Kidney epithelial cell (primary cell): ENCODE measurements around the gene TFAP2A. TPM values are rescaled to one million over a fixed set of nuclear protein-coding genes. Genes with fewer than 3 reads are reported as not detected.
A peak's percentile ranks its signal among the peaks of the same experiment; 100 is the strongest.

Source experiments
- DNase-seq: peaks from one replicate; pipeline ENCODE4 v3.0.0-alpha.2; 2010; ENCODE audit warnings: low read depth
- H3K27me3 ChIP-seq: 2 replicates; pipeline ENCODE4 v1.6.0; 2011; ENCODE audit warnings: low read length; ENCODE audit not compliant: control insufficient read depth, insufficient read depth
- H3K36me3 ChIP-seq: 2 replicates; pipeline ENCODE4 v1.5.1; 2011; ENCODE audit warnings: low read length; ENCODE audit not compliant: control insufficient read depth, insufficient read depth
- H3K4me3 ChIP-seq: 2 replicates; pipeline ENCODE4 v1.5.1; 2011; ENCODE audit warnings: low read depth, mild to moderate bottlenecking, control low read depth, low read length
- total RNA-seq: library from RNA; depleted of rRNA; stranded (reverse); fragments of >200 nt; gene quantifications from 2 replicates; pipeline ENCODE4 v1.2.3, GENCODE V29; 2015
- TF ChIP-seq, protein P1 (sequence below): IDR thresholded peaks from 2 replicates; pipeline ENCODE4 v1.5.1; 2011; ENCODE audit warnings: mild to moderate bottlenecking, moderate library complexity, low read length, control low read depth, inconsistent platforms; ENCODE audit not compliant: insufficient read depth, poor library complexity, severe bottlenecking

Gene TFAP2A
- total RNA-seq, 1 donor from 2014 or later: 11.2 TPM

DNA sequence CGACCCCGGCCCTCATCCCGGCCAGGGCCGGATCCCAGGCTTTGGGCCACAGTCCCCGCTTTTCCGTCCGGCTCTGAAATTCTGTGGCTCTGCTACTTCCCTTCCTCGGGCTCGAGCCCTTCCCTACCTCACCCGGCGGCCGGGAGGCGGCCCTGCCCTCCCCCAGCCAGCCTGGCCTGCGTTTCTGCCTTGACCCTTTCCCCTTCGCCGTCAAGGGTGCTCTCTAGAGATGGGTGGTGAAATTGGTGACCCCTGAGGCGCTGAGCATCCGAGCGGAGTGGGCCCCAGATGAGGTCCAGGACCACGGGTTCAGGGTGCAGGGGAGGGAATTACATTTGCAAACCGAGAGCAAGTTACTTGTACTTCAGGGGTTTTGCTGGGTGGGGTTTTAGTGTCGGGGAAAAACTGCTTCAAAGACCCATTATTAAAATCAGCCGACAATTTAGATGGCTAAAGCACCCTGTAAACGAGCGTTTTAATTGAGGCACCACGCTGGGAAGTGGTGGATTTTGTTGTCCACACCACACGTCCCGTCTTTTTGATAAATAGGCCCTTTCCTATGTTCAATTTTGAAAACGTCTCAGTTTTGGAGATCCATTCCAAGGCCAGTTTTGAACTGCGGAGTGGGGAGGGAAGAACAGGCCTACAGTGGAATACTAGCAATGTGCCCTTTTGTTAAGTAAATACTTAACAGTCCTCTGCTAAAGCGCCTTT, 9.9 kb downstream of the TFAP2A start:
- DNase-seq: no peak
- H3K27me3 ChIP-seq: peaks cover 12% of the 10 kb centered on the region
- TF ChIP-seq, protein P1, sequence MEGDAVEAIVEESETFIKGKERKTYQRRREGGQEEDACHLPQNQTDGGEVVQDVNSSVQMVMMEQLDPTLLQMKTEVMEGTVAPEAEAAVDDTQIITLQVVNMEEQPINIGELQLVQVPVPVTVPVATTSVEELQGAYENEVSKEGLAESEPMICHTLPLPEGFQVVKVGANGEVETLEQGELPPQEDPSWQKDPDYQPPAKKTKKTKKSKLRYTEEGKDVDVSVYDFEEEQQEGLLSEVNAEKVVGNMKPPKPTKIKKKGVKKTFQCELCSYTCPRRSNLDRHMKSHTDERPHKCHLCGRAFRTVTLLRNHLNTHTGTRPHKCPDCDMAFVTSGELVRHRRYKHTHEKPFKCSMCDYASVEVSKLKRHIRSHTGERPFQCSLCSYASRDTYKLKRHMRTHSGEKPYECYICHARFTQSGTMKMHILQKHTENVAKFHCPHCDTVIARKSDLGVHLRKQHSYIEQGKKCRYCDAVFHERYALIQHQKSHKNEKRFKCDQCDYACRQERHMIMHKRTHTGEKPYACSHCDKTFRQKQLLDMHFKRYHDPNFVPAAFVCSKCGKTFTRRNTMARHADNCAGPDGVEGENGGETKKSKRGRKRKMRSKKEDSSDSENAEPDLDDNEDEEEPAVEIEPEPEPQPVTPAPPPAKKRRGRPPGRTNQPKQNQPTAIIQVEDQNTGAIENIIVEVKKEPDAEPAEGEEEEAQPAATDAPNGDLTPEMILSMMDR: no peak
- no peaks in the 10 kb centered on the region for H3K36me3 ChIP-seq
- peak overlapping the region; percentile 48 for H3K4me3 ChIP-seq

DNA sequence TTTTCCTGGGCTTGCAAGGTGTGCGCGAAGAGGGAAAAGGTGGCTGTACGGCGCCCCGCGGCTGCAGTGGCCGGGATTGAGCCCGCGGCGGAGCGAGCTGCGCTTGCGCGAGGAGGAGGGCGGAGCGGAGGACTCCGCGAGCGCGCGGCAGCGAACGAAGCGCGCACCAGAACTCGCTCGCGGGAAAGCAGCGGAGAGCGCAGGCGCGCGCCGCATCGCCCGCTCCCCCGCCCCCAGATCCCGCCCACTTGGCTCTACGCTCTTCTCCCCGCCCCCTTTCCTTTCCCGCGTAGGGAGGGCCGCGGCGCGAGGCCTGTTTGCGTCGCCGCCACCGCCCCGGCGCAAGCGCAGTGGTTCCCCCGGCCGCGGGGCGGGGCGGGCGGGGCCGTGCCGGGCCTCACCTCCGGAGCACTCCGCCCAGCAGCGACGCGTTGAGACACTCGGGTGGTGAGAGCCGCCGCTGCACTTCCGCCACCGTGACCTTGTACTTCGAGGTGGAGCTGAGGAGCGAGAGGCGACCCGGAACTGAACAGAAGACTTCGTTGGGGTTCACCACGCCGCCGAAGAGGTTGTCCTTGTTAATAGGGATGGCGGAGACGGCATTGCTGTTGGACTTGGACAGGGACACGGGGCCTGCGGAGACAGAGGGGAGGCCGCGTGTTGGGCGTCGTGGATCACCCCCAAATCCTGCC, 10.6 kb downstream of the TFAP2A start:
- peaks cover 7% of the 10 kb centered on the region for H3K27me3 ChIP-seq
- no peaks in the 10 kb centered on the region for H3K36me3 ChIP-seq
- H3K4me3 ChIP-seq: peak overlapping the region; percentile 48
- peak; percentile 62 for DNase-seq
- TF ChIP-seq, protein P1: peak; percentile 56

GRCh38 chr6:10403385-10404106, 11.3 kb downstream of the TFAP2A start:
- no peaks in the 10 kb centered on the region for H3K36me3 ChIP-seq
- DNase-seq: peak; percentile 53
- H3K27me3 ChIP-seq: peaks cover 8% of the 10 kb centered on the region
- H3K4me3 ChIP-seq: peak overlapping the region; percentile 48
- TF ChIP-seq, protein P1: no peak

DNA sequence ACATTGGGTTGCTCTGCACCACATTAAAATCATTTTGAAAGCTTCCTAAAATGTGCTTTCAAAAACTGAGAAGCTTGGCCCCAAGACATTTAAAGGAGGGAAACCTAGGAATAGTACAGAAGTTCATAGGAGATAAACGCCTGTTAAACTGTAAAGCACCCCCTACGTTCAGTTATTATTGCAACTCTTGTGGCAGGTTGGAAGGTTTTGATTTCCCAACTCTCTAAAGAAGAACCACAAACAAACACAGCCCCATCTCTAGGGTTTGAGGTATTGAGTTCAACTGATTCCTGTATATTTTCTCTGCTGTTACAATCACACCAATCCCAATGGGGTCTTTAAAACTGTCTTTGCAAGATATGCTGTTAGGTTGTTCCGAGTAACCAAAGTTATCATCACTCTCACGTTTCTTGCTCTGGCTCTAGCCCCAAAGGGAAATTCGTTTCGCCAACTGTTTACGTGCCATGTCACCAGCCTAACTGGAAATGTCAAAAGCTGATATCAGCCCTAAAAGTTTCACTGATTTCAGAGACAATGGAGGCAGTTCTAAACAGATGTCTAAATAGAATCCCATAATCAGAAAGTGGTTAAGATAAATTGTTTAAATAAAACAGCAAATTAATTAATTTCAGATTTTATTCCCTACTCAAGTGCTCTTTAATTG, 12.1 kb downstream of the TFAP2A start:
- Histone ChIP-seq H3K27me3 (peaks cover 13% of the 10 kb centered on the region), H3K4me3 (no peak overlapping the region), H3K36me3 (no peaks in the 10 kb centered on the region)
- TF ChIP-seq, protein P1: no peak
- DNase-seq: no peak

DNA sequence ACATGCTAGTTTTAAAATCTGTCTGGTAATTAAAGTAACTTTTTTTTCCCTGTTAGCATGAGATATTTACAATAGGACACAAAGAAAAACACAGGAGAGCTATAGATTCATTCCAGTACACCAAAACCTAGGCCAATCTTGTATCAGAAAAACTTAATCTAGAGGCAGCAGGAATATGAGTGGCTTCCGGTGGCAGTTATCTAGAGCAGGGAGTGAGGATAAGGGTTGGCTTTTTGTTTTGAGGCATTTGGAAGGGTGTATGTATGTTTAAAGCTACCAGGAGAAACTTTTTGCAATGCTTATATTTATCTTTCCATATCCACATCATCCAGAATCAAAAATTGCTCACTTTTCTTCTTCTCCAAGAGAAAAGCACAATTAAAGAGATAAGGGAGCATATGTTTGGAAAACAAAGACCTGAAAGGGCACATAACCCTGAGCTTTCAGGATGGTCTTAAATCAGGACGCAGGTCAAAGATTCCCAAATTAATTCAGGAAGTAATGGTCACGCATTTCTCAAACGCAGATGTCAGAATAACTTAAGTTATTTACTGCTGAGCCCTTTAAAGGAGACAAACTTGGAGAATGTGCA, 13.1 kb downstream of the TFAP2A start:
- TF ChIP-seq, protein P1: no peak
- H3K36me3 ChIP-seq: no peaks in the 10 kb centered on the region
- peaks cover 16% of the 10 kb centered on the region for H3K27me3 ChIP-seq
- no peak overlapping the region for H3K4me3 ChIP-seq
- DNase-seq: no peak
